OCI-LY1 (cell line): Measurements from ENCODE around the gene PRSS57.

ENCODE experiments used
- H2AFZ ChIP-seq: fragments of 200-600 bp; sonication (generic), shearing (Covaris generic); 2 replicates; pipeline ENCODE4 v1.6.0; 2014; ENCODE audit warnings: antibody characterized with exemption, mild to moderate bottlenecking, low read length
- H3F3A ChIP-seq: fragments of 200-600 bp; sonication (generic), shearing (Covaris generic); 2 replicates; pipeline ENCODE4 v1.6.0; 2014; ENCODE audit warnings: mild to moderate bottlenecking, antibody characterized with exemption, low read length, moderate library complexity; ENCODE audit not compliant: insufficient read depth
- H3K27ac ChIP-seq: fragments of 200-600 bp; sonication (generic); 2 replicates; pipeline ENCODE4 v1.5.1; 2014; ENCODE audit warnings: low read length, mixed run types, mild to moderate bottlenecking, low read depth; ENCODE audit not compliant: poor library complexity, severe bottlenecking
- H3K27me3 ChIP-seq: fragments of 200-600 bp; sonication (generic); 2 replicates; pipeline ENCODE4 v1.6.0; 2014; ENCODE audit warnings: antibody characterized with exemption, mild to moderate bottlenecking, low read length, moderate library complexity; ENCODE audit not compliant: insufficient read depth
- H3K36me3 ChIP-seq: fragments of 200-600 bp; sonication (generic); 2 replicates; pipeline ENCODE4 v1.6.1; 2014; ENCODE audit warnings: mild to moderate bottlenecking, antibody characterized with exemption, low read length, moderate library complexity, mixed read lengths; ENCODE audit not compliant: insufficient read depth
- H3K4me1 ChIP-seq: fragments of 200-600 bp; sonication (generic); 2 replicates; pipeline ENCODE4 v1.5.1; 2014; ENCODE audit warnings: mild to moderate bottlenecking, low read length, moderate library complexity; ENCODE audit not compliant: insufficient read depth, severe bottlenecking
- H3K4me2 ChIP-seq: fragments of 200-600 bp; sonication (generic), shearing (Covaris generic); 2 replicates; pipeline ENCODE4 v1.6.1; 2014; ENCODE audit warnings: low read length
- H3K4me3 ChIP-seq: fragments of 200-600 bp; sonication (generic); 2 replicates; pipeline ENCODE4 v1.5.1; 2014; ENCODE audit warnings: low read length, low read depth, mild to moderate bottlenecking, mixed read lengths; ENCODE audit not compliant: poor library complexity, severe bottlenecking
- H3K79me2 ChIP-seq: fragments of 200-600 bp; shearing (Covaris generic); 2 replicates; pipeline ENCODE4 v1.6.1; 2016; ENCODE audit warnings: mixed run types, low read length, mixed read lengths; ENCODE audit not compliant: insufficient read depth
- H3K9ac ChIP-seq: fragments of 200-600 bp; sonication (generic), shearing (Covaris generic); 2 replicates; pipeline ENCODE4 v1.6.1; 2014; ENCODE audit warnings: mild to moderate bottlenecking, low read length, mixed read lengths
- H3K9me2 ChIP-seq: fragments of 200-600 bp; sonication (generic), shearing (Covaris generic); 2 replicates; pipeline ENCODE4 v1.6.1; 2014; ENCODE audit warnings: low read depth, mild to moderate bottlenecking, low read length, mixed read lengths
- H3K9me3 ChIP-seq: fragments of 200-600 bp; shearing (Covaris generic); 2 replicates; pipeline ENCODE4 v1.6.1; 2014; ENCODE audit warnings: low read length, mixed read lengths
- H4K20me1 ChIP-seq: fragments of 200-600 bp; sonication (generic), shearing (Covaris generic); 2 replicates; pipeline ENCODE4 v1.6.0; 2016; ENCODE audit warnings: mild to moderate bottlenecking, low read length; ENCODE audit not compliant: insufficient read depth
- EZH2 ChIP-seq: fragments of 200-600 bp; sonication (generic), shearing (Covaris generic); IDR thresholded peaks from 2 replicates; pipeline ENCODE4 v1.8.0; 2017; ENCODE audit warnings: borderline replicate concordance, mixed run types, mild to moderate bottlenecking, antibody characterized with exemption, low read length, moderate library complexity, mixed read lengths
- TF ChIP-seq, protein P1 (sequence below): fragments of 200-600 bp; sonication (generic), shearing (Covaris generic); IDR thresholded peaks from 2 replicates; pipeline ENCODE4 v1.5.1; 2017; ENCODE audit warnings: mild to moderate bottlenecking, antibody characterized with exemption, low read length, moderate library complexity, mixed read lengths

The PRSS57 gene

DNA sequence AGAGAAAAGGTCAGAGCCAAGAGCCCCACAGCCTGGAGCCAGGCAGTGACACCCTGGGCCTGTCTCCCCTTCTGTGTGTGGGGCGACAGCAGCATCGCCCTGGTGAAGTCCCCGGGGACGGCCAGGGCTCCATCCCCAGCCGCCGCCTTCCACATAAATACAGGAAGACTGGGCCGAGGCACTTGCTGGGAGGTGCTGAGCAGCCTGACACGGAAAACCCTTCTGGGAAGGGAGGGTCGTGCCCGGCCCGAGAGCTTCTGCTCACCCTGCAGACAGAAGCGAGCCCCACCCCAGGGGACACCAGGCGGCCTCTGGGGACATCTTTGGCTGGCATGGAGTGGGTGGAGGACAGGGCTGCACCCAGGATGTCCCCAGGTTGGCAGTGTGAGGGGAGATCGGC lies 50.5 kb downstream of the PRSS57 start:
- Histone ChIP-seq H3K9me2 (no peaks in the 10 kb centered on the region), H3K4me2 (no peak overlapping the region), H3K9me3 (no peaks in the 10 kb centered on the region), H3K9ac (no peak overlapping the region), H3K4me3 (no peak overlapping the region), H3F3A (no peaks in the 10 kb centered on the region; the same call in 1 of the 2 replicates), H2AFZ (no peak overlapping the region), H3K79me2 (no peaks in the 10 kb centered on the region), H3K36me3 (peaks cover 62% of the 10 kb centered on the region), H4K20me1 (no peaks in the 10 kb centered on the region), H3K27me3 (peaks cover 4% of the 10 kb centered on the region; the same call in 1 of the 2 replicates), H3K4me1 (peaks cover 11% of the 10 kb centered on the region), H3K27ac (no peak overlapping the region)
- TF ChIP-seq, protein P1, sequence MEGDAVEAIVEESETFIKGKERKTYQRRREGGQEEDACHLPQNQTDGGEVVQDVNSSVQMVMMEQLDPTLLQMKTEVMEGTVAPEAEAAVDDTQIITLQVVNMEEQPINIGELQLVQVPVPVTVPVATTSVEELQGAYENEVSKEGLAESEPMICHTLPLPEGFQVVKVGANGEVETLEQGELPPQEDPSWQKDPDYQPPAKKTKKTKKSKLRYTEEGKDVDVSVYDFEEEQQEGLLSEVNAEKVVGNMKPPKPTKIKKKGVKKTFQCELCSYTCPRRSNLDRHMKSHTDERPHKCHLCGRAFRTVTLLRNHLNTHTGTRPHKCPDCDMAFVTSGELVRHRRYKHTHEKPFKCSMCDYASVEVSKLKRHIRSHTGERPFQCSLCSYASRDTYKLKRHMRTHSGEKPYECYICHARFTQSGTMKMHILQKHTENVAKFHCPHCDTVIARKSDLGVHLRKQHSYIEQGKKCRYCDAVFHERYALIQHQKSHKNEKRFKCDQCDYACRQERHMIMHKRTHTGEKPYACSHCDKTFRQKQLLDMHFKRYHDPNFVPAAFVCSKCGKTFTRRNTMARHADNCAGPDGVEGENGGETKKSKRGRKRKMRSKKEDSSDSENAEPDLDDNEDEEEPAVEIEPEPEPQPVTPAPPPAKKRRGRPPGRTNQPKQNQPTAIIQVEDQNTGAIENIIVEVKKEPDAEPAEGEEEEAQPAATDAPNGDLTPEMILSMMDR, result no peak
- no peak for TF ChIP-seq EZH2

DNA sequence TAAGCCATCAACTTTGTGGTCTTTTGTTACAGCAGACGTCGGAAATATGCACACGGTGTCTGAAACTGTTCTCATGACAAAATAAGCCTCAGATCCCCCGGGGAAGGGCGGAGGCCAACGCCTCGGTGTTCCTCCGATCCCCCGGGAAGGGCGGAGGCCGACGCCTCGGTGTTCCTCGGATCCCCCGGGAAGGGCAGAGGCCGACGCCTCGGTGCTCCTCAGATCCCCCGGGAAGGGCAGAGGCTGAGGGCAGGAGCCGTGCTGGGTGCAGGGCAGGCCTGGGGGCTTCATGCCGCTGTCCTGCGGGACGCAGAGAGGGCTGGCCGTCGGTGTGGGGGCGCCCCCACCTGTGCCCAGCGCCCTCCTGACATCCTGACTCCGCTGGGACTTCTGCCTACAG lies 50.9 kb downstream of the PRSS57 start:
- Histone ChIP-seq H4K20me1 (no peaks in the 10 kb centered on the region), H2AFZ (no peak overlapping the region), H3K4me1 (peaks cover 13% of the 10 kb centered on the region), H3F3A (no peaks in the 10 kb centered on the region; the same call in 1 of the 2 replicates), H3K4me3 (no peak overlapping the region), H3K4me2 (no peak overlapping the region), H3K27me3 (peaks cover 4% of the 10 kb centered on the region; the same call in 1 of the 2 replicates), H3K27ac (no peak overlapping the region), H3K9me3 (no peaks in the 10 kb centered on the region), H3K9me2 (no peaks in the 10 kb centered on the region), H3K79me2 (no peaks in the 10 kb centered on the region), H3K36me3 (peaks cover 58% of the 10 kb centered on the region), H3K9ac (no peak overlapping the region)
- TF ChIP-seq, protein P1, result no peak
- no peak for TF ChIP-seq EZH2

DNA sequence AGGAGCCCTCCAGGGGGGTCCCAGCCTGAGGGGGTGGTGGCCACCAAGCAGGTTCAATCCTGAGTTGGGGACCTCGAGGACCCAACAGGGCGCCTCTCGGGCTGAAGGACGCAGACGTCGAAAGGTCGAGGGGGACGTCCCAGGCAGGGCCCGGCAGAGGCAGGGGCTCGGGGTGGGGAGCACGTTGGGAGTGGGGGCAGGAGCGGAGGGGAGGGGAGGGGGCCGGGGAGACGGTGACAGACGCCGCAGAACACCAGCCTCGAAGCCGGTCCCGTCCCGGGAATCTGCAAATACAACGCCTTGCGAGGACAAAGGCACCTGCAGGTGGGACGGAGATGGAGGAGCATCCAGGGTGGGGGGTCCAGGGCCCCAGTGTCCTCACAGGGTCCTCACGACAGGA lies 51.5 kb downstream of the PRSS57 start:
- H4K20me1 ChIP-seq, result no peaks in the 10 kb centered on the region
- TF ChIP-seq, protein P1, result no peak
- TF ChIP-seq EZH2, result no peak
- H3K27me3 ChIP-seq, result peaks cover 4% of the 10 kb centered on the region; the same call in 1 of the 2 replicates
- H3K4me1 ChIP-seq, result peaks cover 18% of the 10 kb centered on the region
- H3K9me2 ChIP-seq, result no peaks in the 10 kb centered on the region
- H2AFZ ChIP-seq, result no peak overlapping the region
- H3K4me2 ChIP-seq, result no peak overlapping the region
- no peaks in the 10 kb centered on the region; the same call in 1 of the 2 replicates for H3F3A ChIP-seq
- H3K9ac ChIP-seq, result no peak overlapping the region
- H3K9me3 ChIP-seq, result no peaks in the 10 kb centered on the region
- peaks cover 52% of the 10 kb centered on the region for H3K36me3 ChIP-seq
- H3K4me3 ChIP-seq, result no peak overlapping the region
- no peak overlapping the region for H3K27ac ChIP-seq
- no peaks in the 10 kb centered on the region for H3K79me2 ChIP-seq
